ENCODE measurements around the gene TFF3.

DNA sequence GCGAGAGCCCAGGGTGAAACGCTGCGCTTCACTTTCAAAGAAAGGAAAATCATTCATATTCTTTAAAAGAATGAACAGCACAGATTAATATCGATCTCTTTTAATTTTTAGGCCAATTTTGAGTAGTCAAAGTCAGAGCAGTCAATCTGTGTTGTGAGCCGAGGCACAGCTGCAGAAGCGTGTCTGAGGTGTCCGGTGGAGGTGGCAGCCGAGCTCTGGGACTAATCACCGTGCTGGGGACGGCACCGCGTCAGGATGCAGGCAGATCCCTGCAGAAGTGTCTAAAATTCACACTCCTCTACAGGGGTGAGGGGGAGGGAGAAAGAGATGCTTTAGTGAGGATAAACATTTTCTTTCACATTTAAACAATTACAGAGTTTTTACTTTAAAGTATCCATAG is 47.0 kb upstream of the TFF3 start:
- no peak for TF ChIP-seq YY1 (IDR thresholded peaks at IDR 0.05; ENCODE audit: insufficient read depth, insufficient read length)
- TF ChIP-seq ZNF274 (IDR thresholded peaks at IDR 0.05; ENCODE audit: low read depth, low read length): no peak

Data from NT2/D1 (cell line).